GM18508 (cell line): Measurements from ENCODE around the gene GPC6.
"Not testable (repeated sequence)": the region's sequence is repeated elsewhere in the genome, so short reads cannot be mapped to it uniquely, and the experiment has no call there.

ENCODE experiments used
- ATAC-seq: cut with Tn5 transposase; IDR thresholded peaks from one replicate; pipeline ENCODE4 v1.9.1; 2021; ENCODE audit warnings: moderate number of reproducible peaks; ENCODE audit not compliant: insufficient read depth, unreplicated experiment

Gene GPC6

DNA sequence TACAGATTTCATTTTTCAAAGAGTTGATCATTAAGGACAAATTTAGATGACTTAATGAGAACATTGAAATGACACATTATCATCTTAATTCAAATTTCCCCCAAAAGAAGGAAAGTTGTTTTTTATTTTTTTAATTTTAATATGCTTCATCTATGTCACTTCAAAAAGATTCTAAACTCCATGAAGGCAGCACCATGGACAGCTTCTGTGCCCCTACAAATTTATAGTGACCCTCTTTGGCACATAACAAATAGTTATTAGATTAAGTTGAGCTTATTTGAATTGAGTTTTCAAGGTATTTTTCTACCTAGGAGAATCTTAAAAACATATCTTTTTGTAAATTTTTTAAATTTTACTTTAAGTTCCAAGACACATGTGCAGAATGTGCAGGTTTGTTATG is 1054.2 kb downstream of the GPC6 start:
- no peak for ATAC-seq

DNA sequence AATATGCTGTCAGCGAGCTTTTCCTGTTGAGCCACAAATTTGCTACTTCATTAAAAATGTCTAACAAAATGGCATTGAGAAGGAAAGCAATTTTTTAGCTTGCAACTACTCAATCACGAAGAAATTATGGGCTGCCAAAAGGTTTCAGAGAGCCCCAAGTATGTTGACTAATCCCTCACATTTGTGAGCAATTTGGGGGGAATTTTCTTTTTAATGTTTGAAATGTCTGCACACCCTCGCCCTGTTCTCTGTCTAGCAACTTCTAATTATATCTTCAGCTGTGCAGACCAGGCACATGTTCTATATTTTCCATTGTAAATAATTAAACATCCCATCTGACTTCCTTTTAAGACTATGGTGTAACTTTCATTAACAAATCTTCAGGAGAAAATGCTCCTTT is 1060.0 kb downstream of the GPC6 start:
- no peak for ATAC-seq

DNA sequence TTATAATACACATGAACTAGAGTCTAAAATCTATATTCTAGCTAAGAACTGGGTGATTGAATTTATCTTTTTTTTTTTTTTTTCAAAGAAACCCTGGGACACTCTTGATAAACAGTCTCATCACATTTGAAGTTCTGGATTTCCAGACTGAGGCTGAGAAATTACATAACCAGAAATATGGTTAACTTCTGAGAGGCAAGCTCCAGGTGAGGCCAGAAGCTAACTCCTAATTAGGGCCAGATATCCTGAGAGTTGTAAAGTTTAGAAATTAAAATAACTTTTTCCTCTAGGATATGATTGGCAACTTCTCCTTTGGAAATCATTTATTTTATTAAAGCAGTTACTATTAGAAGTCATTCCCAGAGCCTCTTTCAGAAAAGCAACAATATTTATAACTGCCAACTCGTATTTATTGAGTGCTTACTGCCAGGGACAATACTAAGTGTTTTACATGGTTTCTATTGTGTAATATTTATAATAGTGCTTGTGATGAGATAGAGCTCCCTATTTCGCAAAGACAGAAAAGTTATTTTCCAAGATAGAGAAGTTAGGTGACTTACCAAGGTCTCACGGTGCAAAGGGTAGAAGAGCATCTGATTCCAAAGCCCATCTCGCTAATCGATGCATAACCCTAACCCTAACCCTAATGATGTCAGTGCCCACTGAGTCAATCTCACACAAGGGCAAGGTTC is 1065.2 kb downstream of the GPC6 start:
- ATAC-seq: no peak

DNA sequence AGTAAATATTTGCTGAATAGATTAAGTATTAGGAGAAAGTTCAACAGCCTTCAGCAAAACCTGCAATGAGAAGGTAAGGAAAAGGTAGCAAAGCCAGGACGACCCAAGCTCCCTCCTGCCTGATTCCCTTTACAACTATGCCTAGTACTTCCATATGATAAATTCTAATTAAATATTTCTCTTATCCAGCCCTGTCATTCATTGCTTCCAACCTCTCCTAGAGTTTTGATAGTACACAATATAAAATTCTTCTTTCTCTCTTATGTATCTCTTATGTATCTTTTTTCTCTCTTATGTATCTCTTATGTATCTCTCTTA is 1065.7 kb downstream of the GPC6 start:
- ATAC-seq: no peak

DNA sequence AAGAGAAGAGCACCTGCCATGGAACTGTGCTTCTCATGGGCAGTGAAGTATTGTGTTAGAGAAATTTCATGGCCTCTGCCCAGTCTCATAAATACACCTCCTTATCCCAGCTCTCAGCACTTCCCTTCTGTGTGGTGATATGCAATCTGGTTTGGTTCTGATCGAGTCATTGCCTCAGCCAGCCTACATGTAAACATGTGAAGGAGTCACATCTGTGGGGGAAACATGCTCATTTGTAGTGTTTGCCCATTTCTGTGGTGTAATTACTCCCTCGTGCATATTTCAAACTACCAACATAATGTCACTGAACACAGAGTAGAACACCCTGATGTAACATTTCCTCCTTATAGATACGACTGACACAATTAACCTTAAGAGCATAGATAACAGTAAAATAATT is 1069.9 kb downstream of the GPC6 start:
- ATAC-seq: no peak

DNA sequence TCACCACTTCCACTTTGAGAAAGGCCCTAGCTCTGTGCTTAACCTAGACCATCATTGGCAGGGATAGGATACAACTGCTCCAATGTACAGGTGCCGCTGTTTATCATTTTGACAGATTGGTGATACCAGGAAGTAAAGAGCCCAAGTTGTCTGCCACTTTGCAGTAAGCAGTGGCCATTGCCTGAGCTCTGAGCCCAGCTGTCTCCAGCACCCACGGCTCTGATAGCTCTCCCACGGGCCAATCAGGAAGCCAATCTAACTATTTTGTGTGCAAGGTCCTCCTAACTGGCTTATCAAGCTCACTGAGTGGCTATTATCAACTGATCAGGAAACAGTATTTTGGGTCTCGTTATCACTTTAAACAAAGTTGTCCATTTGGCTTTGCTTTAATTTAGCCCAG is 1071.7 kb downstream of the GPC6 start:
- ATAC-seq: no peak

DNA sequence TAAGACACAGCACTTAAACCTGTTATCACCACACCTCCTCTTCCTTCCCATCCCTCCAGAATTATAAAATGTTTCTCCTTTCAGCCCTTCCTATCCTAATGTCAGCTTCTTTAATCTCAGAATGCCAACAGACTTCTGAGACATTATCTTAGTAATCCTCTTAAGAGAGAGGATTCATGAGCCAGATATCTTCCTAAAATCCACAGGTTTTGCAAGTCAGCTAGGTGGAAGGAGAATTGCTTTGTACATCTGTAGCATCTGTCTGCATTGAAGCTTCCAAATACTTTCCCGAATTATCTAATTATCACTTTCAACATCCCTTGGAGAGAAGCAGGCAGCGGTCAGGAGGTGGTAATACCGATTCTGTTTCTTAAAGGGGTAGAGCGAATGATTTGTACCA is 1073.8 kb downstream of the GPC6 start:
- ATAC-seq: no peak

DNA sequence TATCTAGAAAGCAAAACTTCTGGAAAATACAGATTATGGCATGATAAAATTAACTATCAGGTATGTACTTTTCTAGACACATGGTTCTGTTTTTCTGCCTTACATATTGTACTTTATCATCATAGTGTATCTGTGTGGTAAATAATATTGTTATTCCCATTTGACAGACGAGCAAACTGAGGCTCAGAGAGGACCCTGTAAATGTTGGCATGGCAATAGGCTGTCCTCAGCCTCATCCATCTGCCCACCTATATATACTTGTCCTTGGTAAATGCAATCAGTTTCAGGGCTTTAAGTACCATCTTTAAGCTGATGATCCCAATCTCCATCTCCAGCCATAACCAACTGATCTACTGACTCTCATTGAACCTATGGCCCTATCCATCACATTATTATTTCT is 1074.9 kb downstream of the GPC6 start:
- ATAC-seq: no peak

DNA sequence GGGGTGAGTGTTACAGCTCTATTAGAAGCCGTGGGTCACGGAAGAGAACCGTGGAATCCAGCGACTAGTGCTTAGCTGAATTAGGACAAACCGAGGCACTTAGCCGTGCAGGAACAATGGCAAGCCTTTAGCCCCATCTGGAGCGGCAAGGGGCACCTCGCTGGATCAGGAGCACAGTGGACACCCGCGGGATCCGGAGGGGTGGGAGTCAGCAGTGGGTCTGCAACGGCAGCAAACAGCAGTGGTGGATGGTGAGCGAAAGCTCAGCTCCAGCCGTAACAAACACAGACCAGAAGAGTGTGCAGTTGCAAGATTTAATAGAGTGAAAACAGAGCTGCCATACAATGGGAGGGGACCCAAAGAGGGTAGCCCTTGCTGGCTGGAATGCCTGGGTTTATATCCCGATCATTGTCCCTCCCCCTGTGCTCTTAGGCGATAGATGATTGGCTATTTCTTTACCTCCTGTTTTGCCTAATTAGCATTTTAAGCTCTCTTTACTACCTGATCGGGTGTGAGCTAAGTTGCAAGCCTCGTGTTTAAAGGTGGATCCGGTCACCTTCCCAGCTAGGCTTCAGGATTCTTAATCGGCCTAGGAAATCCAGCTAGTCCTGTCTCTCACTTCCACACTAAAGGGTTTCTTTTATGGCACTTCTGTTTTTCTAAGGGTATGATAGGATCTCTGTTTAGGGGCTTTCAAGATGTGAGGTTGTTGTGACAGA is 1076.4 kb downstream of the GPC6 start:
- ATAC-seq: not testable (repeated sequence)

DNA sequence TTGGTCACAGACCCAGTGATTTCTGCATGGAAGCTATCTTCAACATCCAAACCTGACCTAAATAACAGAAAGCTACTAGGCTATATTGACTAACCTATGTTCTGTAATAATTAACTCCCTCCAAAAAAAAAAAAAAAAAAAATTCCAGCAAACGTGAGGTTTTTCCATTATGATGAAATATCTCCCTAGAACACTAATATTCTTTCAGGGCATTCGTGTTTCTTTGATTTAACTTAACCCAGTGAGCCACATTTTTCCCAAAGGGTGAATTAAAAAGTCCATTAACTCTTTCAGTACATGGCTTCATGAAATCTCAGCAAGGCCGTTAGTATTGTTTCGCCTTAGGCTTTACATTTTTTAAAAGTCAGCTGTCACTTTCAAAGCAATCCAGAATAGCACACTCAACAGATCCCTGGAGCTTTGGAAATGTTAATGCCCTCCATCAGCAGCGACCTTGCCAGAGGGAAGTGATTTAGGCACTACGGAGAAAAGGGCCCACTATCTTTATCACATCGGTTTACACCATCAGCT is 1077.1 kb downstream of the GPC6 start:
- no peak for ATAC-seq

DNA sequence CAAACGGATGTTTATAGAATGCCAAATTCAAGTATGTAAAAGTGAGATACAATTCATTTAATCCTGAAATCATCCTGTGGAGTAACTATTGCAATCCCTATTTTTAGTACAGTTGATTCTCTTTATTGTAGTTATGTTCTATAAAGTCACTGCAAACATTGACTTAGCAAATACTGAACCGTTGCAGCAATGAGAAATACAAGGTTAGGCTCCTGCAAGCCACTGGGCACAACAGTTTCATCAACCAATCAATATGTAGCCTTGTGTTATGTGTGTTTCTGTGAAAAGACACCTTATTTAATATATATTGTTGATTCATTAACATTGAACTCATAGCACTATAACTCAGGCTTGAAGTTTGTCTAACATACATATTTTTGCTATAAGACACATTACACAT is 1078.4 kb downstream of the GPC6 start:
- ATAC-seq: no peak

DNA sequence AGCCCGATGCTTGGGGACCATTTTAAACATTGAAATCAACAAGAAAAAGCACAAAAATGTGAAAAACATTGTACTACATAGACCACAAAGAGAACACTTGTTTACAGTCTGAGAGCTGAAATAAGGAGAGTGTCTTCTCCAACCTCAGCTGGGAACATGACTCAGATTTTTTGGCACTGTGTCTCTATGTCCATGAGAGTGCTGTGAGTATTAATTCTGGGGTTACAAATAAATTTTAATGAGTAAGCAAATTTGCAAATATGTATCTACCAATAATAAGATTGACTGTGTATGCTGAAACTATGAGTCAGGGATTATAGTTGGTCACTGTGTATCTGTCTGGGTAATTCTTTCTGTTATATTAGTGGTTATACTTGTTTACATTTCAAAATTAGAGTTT is 1078.9 kb downstream of the GPC6 start:
- no peak for ATAC-seq

DNA sequence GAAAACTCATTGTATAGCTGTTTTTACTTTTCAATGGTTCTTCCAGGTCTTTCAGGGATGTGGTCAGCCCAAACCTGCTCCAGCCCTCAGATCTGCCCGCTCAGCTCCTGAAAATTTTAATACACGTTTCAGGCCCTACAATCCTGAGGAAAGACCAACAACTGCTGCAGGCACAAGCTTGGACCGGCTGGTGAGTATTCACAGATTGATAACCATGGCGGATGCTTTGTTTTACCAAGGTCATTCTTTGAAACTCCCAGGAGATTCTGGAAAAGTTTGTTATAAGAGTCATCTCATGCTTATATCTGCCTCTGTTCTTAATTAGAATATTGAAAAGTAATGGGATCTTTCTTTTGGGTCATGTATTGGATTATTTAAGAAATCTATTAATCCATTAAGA is 1079.3 kb downstream of the GPC6 start:
- ATAC-seq: no peak

DNA sequence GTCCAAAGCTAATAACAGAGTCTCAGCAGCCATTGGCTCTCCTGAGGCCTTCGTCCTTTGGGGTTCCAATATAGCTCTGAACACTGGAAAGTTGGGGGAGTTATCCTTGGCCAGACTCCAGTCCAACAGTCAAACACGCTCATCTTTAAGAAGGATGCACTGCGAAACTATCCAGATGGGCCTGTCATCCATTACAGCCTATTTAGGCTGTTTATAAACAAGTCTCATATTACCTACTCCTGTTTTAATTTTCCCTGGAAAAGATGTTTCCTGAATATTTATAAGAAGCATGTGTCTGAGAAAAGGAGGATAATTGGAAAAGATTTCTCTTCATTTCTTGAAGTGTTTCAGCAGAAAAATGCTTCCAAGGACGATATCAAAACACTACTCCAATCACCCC is 1082.2 kb downstream of the GPC6 start:
- no peak for ATAC-seq

DNA sequence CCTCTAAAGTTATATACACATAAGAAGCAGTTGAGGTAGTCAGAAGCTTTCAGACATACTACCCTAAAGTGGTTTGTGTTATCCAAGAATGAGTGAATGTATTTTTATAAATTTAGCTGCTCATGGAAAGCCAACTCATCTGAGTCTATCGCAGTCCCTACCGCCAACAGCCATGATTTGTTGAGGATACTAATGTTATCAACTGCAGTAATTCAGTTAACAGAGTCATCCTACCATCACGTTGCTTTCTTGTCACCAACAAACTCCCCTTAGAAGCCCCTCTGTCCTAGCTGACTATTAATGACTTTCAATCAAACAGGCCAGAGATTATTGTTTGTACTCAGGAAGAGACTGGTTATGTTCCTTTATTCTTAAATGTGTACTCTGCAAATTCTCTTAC is 1083.0 kb downstream of the GPC6 start:
- ATAC-seq: no peak

DNA sequence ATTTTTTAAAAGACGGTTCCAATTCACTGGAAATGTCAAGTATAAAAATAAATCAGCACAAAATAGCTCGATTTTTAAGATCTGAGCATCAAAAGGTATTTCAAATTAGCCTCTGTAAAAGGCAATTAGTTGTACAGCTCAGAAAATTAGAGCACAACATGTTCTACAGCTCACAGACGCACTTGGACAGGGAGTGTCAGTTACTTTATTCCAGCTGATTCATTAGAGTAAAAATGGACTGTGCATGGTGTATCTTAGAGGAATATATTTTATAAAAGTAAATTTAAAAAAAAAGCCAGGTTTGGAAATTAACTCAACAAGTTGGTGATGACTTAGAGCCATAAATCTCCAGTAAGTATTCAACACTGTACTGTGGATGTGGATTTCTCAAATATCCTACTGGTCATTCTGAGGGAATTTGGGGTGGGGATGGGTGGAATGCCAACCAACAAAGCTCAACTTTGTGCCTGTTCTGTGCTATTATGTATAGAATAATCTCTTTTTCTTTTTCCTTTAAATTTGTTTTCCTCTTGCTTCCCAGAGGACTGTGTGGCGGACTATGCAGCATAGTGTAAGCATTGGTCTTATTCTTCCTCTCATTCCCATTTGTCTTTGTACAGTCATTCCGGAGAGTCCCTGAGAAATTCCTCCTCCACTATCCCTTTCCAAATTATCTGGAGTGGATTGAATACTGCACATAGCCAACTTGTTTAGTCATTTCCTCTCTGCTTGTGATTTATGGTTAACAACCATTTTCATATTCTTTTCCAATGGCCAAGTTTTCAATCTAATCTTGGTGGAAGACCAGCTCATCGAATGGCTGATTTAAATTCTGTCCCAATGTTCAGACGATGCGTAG is 1083.6 kb downstream of the GPC6 start:
- ATAC-seq: no peak

DNA sequence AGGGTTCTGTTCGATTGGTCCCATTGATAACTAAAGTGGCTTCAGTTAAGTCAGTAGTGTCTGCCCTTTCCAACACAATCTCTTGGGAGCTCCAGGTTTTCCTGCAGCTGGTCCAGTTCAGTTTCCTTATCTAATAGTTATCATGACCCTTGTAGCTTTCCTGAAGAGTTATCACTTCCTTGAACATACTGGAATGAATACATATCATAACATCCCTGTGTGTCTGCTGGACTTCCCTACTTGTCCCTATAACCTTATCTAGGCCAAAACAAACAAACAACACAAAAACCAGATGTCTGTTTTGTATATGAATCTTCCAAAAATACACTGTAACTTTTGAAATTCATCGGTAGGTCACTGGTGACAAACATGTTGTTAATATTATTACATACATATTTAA is 1085.3 kb downstream of the GPC6 start:
- no peak for ATAC-seq

DNA sequence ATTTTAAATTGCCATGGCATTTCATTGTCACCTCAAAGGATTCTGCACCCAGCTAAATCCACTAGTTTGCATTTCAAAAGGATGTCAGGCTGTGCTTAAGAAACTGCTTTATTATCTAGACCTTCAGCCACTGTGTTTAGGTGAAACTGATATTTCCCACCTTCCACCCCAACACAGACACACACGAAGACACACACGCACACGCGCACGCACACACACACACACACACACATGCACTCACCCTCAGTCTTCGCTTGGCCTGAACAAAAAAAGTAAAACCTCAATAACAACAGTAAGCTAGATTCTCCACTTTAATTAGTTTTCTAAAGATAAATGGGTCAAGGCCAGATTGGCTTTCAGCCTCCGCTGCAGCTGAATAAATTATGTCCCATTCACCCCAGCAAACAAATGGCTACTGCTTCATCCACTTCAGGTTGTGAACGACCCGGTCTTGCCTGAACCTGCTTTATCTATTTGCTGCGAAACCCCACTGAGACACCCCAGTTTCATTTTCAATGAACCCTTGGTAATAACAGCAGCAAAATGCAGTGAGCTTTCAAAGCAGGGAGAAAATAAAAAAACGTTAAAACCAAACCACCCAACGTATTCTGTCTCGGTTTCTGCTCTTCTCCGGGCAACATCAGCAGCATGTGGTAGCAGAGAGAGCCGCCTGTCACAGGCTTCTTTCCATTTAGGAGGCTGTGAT is 1086.1 kb downstream of the GPC6 start:
- ATAC-seq: no peak

DNA sequence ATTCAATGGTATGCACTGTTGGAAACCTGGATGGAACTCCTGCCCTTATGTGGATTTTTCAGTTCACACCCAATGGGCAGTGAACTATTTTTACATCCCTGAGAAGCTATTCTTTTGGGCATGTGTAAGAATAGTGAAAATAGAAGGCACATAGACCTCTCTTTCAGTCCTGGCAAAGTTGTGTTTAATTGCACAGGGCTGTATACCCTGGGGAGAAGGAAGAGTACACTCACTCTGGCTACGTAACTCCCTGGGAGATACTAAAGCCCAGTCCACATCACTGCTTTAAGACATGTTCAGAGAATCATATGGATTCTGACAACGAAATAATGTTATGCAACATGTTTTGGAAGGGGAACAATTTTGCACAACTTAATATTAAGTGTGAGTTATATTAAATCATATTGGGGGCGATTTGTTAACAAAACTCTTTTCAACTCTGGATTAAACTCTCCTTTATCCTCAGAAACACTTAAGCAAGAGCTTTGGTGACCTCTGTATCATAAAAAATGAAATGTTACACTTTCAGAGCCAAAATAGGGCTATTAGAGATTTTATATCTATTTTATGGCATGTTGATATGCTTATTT is 1086.8 kb downstream of the GPC6 start:
- ATAC-seq: no peak

DNA sequence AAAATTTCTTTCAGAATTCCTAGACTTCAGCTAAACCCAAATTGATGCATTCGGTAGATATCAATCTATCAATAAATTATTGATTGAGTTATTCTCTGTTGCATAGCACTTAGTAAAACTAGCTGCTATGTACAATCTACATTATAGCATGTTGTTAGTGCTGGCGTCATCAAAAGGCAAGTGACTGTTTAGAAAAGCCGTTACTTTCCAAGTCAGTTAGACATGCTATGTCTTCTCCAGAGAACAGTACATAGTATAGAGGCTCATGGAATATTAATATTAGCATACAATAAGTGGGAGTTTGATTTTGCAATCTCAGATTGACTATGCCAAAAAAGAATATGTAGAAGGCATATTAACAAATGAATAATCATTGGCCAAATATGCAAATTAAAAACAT is 1087.3 kb downstream of the GPC6 start:
- ATAC-seq: no peak
